ENCODE results near the gene IRF6. TPM values are rescaled to one million over a fixed set of nuclear protein-coding genes. Genes with fewer than 3 reads are reported as not detected.

The IRF6 gene
- total and polyA plus RNA-seq, 2 of the 8 experiments (the other 6 are each of a cell fraction or from before 2014, with no cell fraction given): 9.6 to 13.4 TPM

DNA sequence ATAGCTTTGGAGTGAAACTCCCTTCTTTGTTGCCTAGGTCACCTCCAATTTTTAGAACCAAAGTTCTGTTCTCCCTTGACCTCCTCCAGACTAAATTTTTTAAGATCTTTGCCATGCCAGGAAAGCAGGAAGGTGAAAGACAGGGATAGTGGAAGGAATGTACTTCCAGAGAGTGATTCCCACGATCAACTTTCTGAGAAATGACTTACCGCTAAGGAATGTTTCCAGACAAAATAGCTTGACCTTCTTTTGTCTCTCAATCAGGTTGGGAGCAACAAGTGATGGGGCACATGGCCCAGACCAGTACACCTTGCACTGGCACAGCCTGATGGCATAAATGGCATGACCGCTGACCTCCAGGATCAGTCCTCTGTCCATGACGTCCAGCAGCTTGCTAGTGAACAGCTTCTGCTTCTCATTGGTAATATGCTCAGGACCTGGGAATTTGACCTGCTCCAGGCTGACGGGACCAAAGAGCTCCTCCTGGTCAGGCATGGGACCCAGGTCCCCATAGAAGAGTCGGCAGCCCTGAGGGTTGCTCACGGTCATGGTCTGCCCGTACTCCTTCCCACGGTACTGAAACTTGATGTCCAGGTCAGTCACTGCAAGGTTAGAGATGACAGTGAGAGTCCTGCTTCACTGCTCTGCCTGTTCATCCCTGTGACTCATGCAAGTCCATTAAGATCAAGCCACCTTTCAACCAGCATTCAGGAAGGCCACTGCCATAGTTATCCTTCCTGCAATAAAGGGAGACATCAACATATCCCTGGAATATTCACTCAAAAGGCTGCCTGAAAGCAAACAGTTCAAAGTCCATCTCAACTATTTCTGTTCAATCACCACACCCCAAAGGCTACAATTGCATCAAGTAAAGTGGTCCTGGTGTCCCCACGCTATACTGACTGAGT, 15.4 kb downstream of the IRF6 start:
- Histone ChIP-seq H3K18ac (ENCODE audit: extremely low read depth, low read length) (no peak overlapping the region), H3K23me2 (ENCODE audit: low read depth, low read length) (no peaks in the 10 kb centered on the region), H2AFZ (ENCODE audit: low read length) (no peak overlapping the region), H2BK120ac (replicated peaks; ENCODE audit: low read depth, low read length) (no peak overlapping the region), H3K14ac (ENCODE audit: insufficient read length) (no peak overlapping the region), H3K4ac (replicated peaks; ENCODE audit: insufficient read length, low read depth, low read length) (no peak overlapping the region), H3K23ac (ENCODE audit: insufficient read length) (no peak overlapping the region), H3K9me3 (ENCODE audit: insufficient read depth in 2 of 2, low read depth in 1 of 2, low read length in 1 of 2) (no peaks in the 10 kb centered on the region), H4K5ac (ENCODE audit: insufficient read length, low read depth, low read length) (no peak overlapping the region), H2BK5ac (ENCODE audit: low read depth, low read length) (no peak overlapping the region), H3K79me1 (ENCODE audit: low read depth, low read length) (no peaks in the 10 kb centered on the region; the same call in 1 of the 2 replicates), H3K56ac (replicated peaks; ENCODE audit: insufficient read length, low read depth, low read length) (no peak overlapping the region), H3K36me3 (ENCODE audit: control insufficient read depth in 2 of 4, insufficient read depth in 4 of 4, low read length in 3 of 4) (peaks cover 2 to 13% (median 5%) of the 10 kb centered on the region in 4 experiments; a peak in 7 of 8 replicates), H2BK12ac (ENCODE audit: low read depth, low read length) (no peak overlapping the region), H3K79me2 (ENCODE audit: control insufficient read depth in 1 of 2, insufficient read depth in 2 of 2, low read length in 2 of 2) (no peaks in the 10 kb centered on the region), H3K9ac (replicated peaks in 1 of 4; ENCODE audit: extremely low read depth in 1 of 4, low read depth in 3 of 4, low read length in 3 of 4) (no peak overlapping the region), H4K20me1 (replicated peaks in 1 of 2; ENCODE audit: control insufficient read depth in 1 of 2, insufficient read depth in 2 of 2, low read length in 2 of 2) (no peaks in the 10 kb centered on the region), H4K91ac (replicated peaks; ENCODE audit: insufficient read length, low read length) (no peak overlapping the region), H3K4me1 (replicated peaks in 1 of 4; ENCODE audit: control insufficient read depth in 3 of 4, insufficient read depth in 4 of 4, low read length in 3 of 4) (no peaks in the 10 kb centered on the region), H3K27me3 (replicated peaks in 1 of 4; ENCODE audit: control insufficient read depth in 3 of 4, extremely low read depth in 1 of 4, insufficient read depth in 3 of 4, low read length in 3 of 4) (no peaks in the 10 kb centered on the region), H4K8ac (ENCODE audit: extremely low read depth, insufficient read depth, low read length) (no peak overlapping the region; the same call in 1 of the 2 replicates), H2AK5ac (ENCODE audit: low read depth, low read length) (no peak overlapping the region), H3K27ac (ENCODE audit: low read depth, low read length) (no peak overlapping the region), H2BK15ac (ENCODE audit: low read length) (no peak overlapping the region), H3K4me2 (ENCODE audit: insufficient read depth in 1 of 2, low read depth in 2 of 2, low read length in 2 of 2) (no peak overlapping the region), H3K4me3 (ENCODE audit: extremely low read depth in 1 of 4, insufficient read depth in 2 of 4, low read depth in 3 of 4, low read length in 4 of 4) (no peak overlapping the region), H2BK20ac (ENCODE audit: low read length) (no peak overlapping the region)
- CTCF ChIA-PET (ENCODE audit: partially characterized antibody): interaction anchor here (0.7 to 2.8 kb wide), 6 partner anchors 10 to 225 kb away, joined by 3 to 13 read pairs (median 4); partner anchors contain the start of gene IRF6
- 91% methylated on average over 10 of the region's 10 CpGs; no CpG with 5 or more reads in 1 of the 2 experiments for WGBS, 2 experiments (ENCODE audit: extremely low coverage in 1 of 2, insufficient coverage in 1 of 2, insufficient read length in 1 of 2, insufficient replicate concordance in 2 of 2, low coverage in 1 of 2, low lambda C conversion rate in 2 of 2, missing lambda C conversion rate in 1 of 2)
- no peak for FAIRE-seq
- POLR2A ChIA-PET (ENCODE audit: partially characterized antibody): no interaction called here
- DNase-seq (ENCODE audit: low read depth in 1 of 2, low spot score in 2 of 2): no peak
- TF ChIP-seq CHD1 (IDR thresholded peaks at IDR 0.05; ENCODE audit: low read depth, low read length): no peak
- TF ChIP-seq TAF7 (optimal IDR thresholded peaks at IDR 0.05; ENCODE audit: borderline replicate concordance, low read depth, low read length): no peak
- TF ChIP-seq SRF (IDR thresholded peaks at IDR 0.05; ENCODE audit: low read depth, low read length): no peak
- no peak for TF ChIP-seq NRF1 (IDR thresholded peaks at IDR 0.05; ENCODE audit: low read depth, low read length)
- no peak for TF ChIP-seq PHF8 (conservative IDR thresholded peaks at IDR 0.05; ENCODE audit: low read depth, low read length)
- no peak for TF ChIP-seq EGR1 (IDR thresholded peaks at IDR 0.05; ENCODE audit: borderline replicate concordance, low read depth, low read length)
- no peak for TF ChIP-seq HDAC2 (IDR thresholded peaks at IDR 0.05; ENCODE audit: borderline replicate concordance in 1 of 2, low read depth in 2 of 2, low read length in 2 of 2)
- no peak for TF ChIP-seq SIN3A (conservative IDR thresholded peaks at IDR 0.05 in 1 of 2, IDR thresholded peaks at IDR 0.05 in 1 of 2; ENCODE audit: low read depth in 1 of 2, low read length in 2 of 2)
- TF ChIP-seq, protein P1, sequence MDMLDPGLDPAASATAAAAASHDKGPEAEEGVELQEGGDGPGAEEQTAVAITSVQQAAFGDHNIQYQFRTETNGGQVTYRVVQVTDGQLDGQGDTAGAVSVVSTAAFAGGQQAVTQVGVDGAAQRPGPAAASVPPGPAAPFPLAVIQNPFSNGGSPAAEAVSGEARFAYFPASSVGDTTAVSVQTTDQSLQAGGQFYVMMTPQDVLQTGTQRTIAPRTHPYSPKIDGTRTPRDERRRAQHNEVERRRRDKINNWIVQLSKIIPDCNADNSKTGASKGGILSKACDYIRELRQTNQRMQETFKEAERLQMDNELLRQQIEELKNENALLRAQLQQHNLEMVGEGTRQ (IDR thresholded peaks at IDR 0.05; ENCODE audit: low read length): no peak
- TF ChIP-seq TCF12 (IDR thresholded peaks at IDR 0.05; ENCODE audit: low read depth, low read length): no peak

All from H1 (cell line).